Caco-2 (cell line): ENCODE results near the gene PPP6R3. TPM values are rescaled to one million over a fixed set of nuclear protein-coding genes. Genes with fewer than 3 reads are reported as not detected.

Experiments used
- BruUV-seq: library from RNA; stranded (reverse); fragments of 400-500 nt; replicated peaks from 2 replicates; lab custom pipeline; 2021; lab: Mats Ljungman, UMichigan
- CTCF ChIA-PET: fragments of 300-600 bp; sonication (Branson Sonifier 250); formaldehyde crosslinking; loops from one replicate; lab custom pipeline; 2022; ENCODE audit warnings: antibody characterized with exemption; lab: Charles Lee
- POLR2A ChIA-PET: fragments of 300-600 bp; sonication (Branson Sonifier 250); formaldehyde crosslinking; loops from one replicate; lab custom pipeline; 2022; ENCODE audit warnings: antibody characterized with exemption; lab: Charles Lee
- DNase-seq, 2 experiments: peaks; one replicate each; pipeline versions ENCODE4 v3.0.0 to v3.0.0-alpha.2; 2020 to 2022
- H3K27me3 ChIP-seq: replicated peaks from 2 replicates; pipeline ENCODE4 v1.6.0; 2011; ENCODE audit warnings: low read length; ENCODE audit not compliant: control insufficient read depth, insufficient read depth
- H3K36me3 ChIP-seq: 2 replicates; pipeline ENCODE4 v1.5.1; 2011; ENCODE audit warnings: low read length; ENCODE audit not compliant: control insufficient read depth, insufficient read depth
- H3K4me1 ChIP-seq: fragments of 250-450 bp; sonication (Bioruptor Pico); 2 replicates; pipeline ENCODE4 v1.5.1; 2020; ENCODE audit warnings: mild to moderate bottlenecking
- H3K4me3 ChIP-seq: 2 replicates; pipeline ENCODE4 v1.5.1; 2011; ENCODE audit warnings: low read depth, mild to moderate bottlenecking, control low read depth, low read length
- H3K9me3 ChIP-seq: fragments of 250-450 bp; sonication (Bioruptor Pico); 2 replicates; pipeline ENCODE4 v1.5.1; 2020; ENCODE audit warnings: mild to moderate bottlenecking, moderate library complexity
- H3K27ac Mint-ChIP-seq: one replicate; pipeline ENCODE4 v1.8.0; 2022; ENCODE audit warnings: mixed read lengths; ENCODE audit not compliant: unreplicated experiment
- H3K27me3 Mint-ChIP-seq: one replicate; pipeline ENCODE4 v1.8.0; 2022; ENCODE audit warnings: mixed read lengths; ENCODE audit not compliant: insufficient read depth, unreplicated experiment
- H3K36me3 Mint-ChIP-seq: one replicate; pipeline ENCODE4 v1.8.0; 2022; ENCODE audit warnings: mild to moderate bottlenecking, mixed read lengths; ENCODE audit not compliant: insufficient read depth, unreplicated experiment
- H3K4me1 Mint-ChIP-seq: one replicate; pipeline ENCODE4 v1.8.0; 2022; ENCODE audit warnings: low read depth, mixed read lengths; ENCODE audit not compliant: unreplicated experiment
- H3K4me3 Mint-ChIP-seq: one replicate; pipeline ENCODE4 v1.8.0; 2022; ENCODE audit warnings: mild to moderate bottlenecking, moderate library complexity, mixed read lengths; ENCODE audit not compliant: unreplicated experiment
- H3K9me3 Mint-ChIP-seq: one replicate; pipeline ENCODE4 v1.8.0; 2022; ENCODE audit warnings: mixed read lengths; ENCODE audit not compliant: unreplicated experiment
- CTCF ChIP-seq, 2 experiments: fragments of 200-600 bp in 1 of 2; IDR thresholded peaks; 1 replicate in 1 of 2; 2 replicates in 1 of 2; pipeline versions ENCODE4 v1.5.1 to v1.8.0; 2011 to 2022; ENCODE audit warnings: antibody characterized with exemption in 1 of 2, control low read depth in 1 of 2, inconsistent platforms in 1 of 2, low read depth in 1 of 2, low read length in 1 of 2, mild to moderate bottlenecking in 1 of 2, moderate library complexity in 1 of 2; ENCODE audit not compliant: insufficient read depth in 1 of 2, severe bottlenecking in 1 of 2, unreplicated experiment in 1 of 2
- intact Hi-C: fragments of 100-400 bp; cut with micrococcal nuclease; formaldehyde crosslinking; loops from one replicate; pipeline ENCODE4 v1.10.0; 2022; ENCODE audit not compliant: unreplicated experiment
- total RNA-seq: library from RNA; stranded (reverse); gene quantifications from 2 replicates; pipeline ENCODE4 v1.2.3, GENCODE V29; 2022

Gene PPP6R3
- total RNA-seq, 1 experiment from 2014 or later: 276 TPM

GRCh38 chr11:68513930-68514487 is 53.5 kb downstream of the PPP6R3 start:
- POLR2A ChIA-PET: no interaction called here
- no peak overlapping the region for H3K4me3 ChIP-seq
- no peak for DNase-seq
- H3K27me3 Mint-ChIP-seq: no peaks in the 10 kb centered on the region
- no peaks in the 10 kb centered on the region for H3K27me3 ChIP-seq
- no peaks in the 10 kb centered on the region for H3K9me3 ChIP-seq
- H3K36me3 Mint-ChIP-seq: peaks cover 95% of the 10 kb centered on the region
- H3K4me3 Mint-ChIP-seq: no peak overlapping the region
- H3K9me3 Mint-ChIP-seq: no peaks in the 10 kb centered on the region
- peaks cover 43% of the 10 kb centered on the region for H3K4me1 Mint-ChIP-seq
- BruUV-seq: no TSS peak
- CTCF ChIA-PET: no interaction called here
- H3K4me1 ChIP-seq: no peaks in the 10 kb centered on the region
- no peak for TF ChIP-seq CTCF (IDR thresholded peaks at IDR 0.05; ENCODE audit: insufficient read depth in 1 of 2, low read depth in 1 of 2, low read length in 1 of 2, severe bottlenecking in 1 of 2, unreplicated experiment in 1 of 2)
- intact Hi-C loops: no loop called here
- no peak overlapping the region for H3K27ac Mint-ChIP-seq
- no peaks in the 10 kb centered on the region; the same call in 1 of the 2 replicates for H3K36me3 ChIP-seq

GRCh38 chr11:68517121-68517741 is 56.7 kb downstream of the PPP6R3 start:
- Mint-ChIP-seq H3K27ac (no peak overlapping the region), H3K9me3 (no peaks in the 10 kb centered on the region), H3K4me3 (no peak overlapping the region), H3K36me3 (peaks cover 95% of the 10 kb centered on the region), H3K27me3 (no peaks in the 10 kb centered on the region), H3K4me1 (peaks cover 27% of the 10 kb centered on the region)
- intact Hi-C loops: no loop called here
- POLR2A ChIA-PET: no interaction called here
- BruUV-seq: no TSS peak
- CTCF ChIA-PET: interaction anchor here (0.6 kb wide), 1 partner anchor 11 kb away, joined by 8 read pairs; no protein-coding TSS in a partner anchor
- no peak for TF ChIP-seq CTCF (IDR thresholded peaks at IDR 0.05; ENCODE audit: insufficient read depth in 1 of 2, low read depth in 1 of 2, low read length in 1 of 2, severe bottlenecking in 1 of 2, unreplicated experiment in 1 of 2)
- no peaks in the 10 kb centered on the region for H3K9me3 ChIP-seq
- no peaks in the 10 kb centered on the region for H3K27me3 ChIP-seq
- no peak overlapping the region for H3K4me3 ChIP-seq
- no peaks in the 10 kb centered on the region; the same call in none of the 2 replicates for H3K36me3 ChIP-seq
- DNase-seq: no peak
- no peaks in the 10 kb centered on the region for H3K4me1 ChIP-seq

GRCh38 chr11:68518191-68518590 is 57.6 kb downstream of the PPP6R3 start:
- H3K4me3 Mint-ChIP-seq: no peak overlapping the region
- no peaks in the 10 kb centered on the region for H3K27me3 ChIP-seq
- no peaks in the 10 kb centered on the region for H3K9me3 ChIP-seq
- no peak for TF ChIP-seq CTCF (IDR thresholded peaks at IDR 0.05; ENCODE audit: insufficient read depth in 1 of 2, low read depth in 1 of 2, low read length in 1 of 2, severe bottlenecking in 1 of 2, unreplicated experiment in 1 of 2)
- H3K4me1 Mint-ChIP-seq: peaks cover 23% of the 10 kb centered on the region
- no peaks in the 10 kb centered on the region for H3K9me3 Mint-ChIP-seq
- no TSS peak for BruUV-seq
- no peak overlapping the region for H3K4me3 ChIP-seq
- no peak for DNase-seq
- no peaks in the 10 kb centered on the region for H3K4me1 ChIP-seq
- peaks cover 4% of the 10 kb centered on the region; the same call in 1 of the 2 replicates for H3K36me3 ChIP-seq
- ChIA-PET CTCF (no interaction called here), POLR2A (no interaction called here)
- no peak overlapping the region for H3K27ac Mint-ChIP-seq
- H3K36me3 Mint-ChIP-seq: peaks cover 98% of the 10 kb centered on the region
- H3K27me3 Mint-ChIP-seq: no peaks in the 10 kb centered on the region
- intact Hi-C loops: no loop called here
